ENCODE data around the gene HLTF. TPM values are rescaled to one million over a fixed set of nuclear protein-coding genes. Genes with fewer than 3 reads are reported as not detected.

Gene HLTF
- total RNA-seq, 4 donors from 2014 or later = 18.3 to 28.2 (median 23.0) TPM

- peaks cover 4 to 86% of the 10 kb centered on the region in 2 donors for H3K36me3 ChIP-seq
- no peaks in the 10 kb centered on the region for H3K4me1 ChIP-seq
- H3K27ac ChIP-seq = no peak overlapping the region
- TF ChIP-seq CTCF (IDR thresholded peaks at IDR 0.05) (no peak), EP300 (IDR thresholded peaks at IDR 0.05) (no peak)
- no peak for ATAC-seq
- H3K27me3 ChIP-seq = no peaks in the 10 kb centered on the region
- 78 to 100% methylated on average over 1 of the region's 1 CpG for WGBS, 2 donors (ENCODE audit: low coverage in 1 of 2)
- no peak overlapping the region for H3K4me3 ChIP-seq
- H3K9me3 ChIP-seq = no peaks in the 10 kb centered on the region
Measured at GRCh38 chr3:149058602-149059001, 27.7 kb downstream of the HLTF start.

GRCh38 chr3:149058198-149058597, 28.1 kb downstream of the HLTF start:
- no peak for ATAC-seq
- Histone ChIP-seq H3K4me3 (no peak overlapping the region), H3K36me3 (peaks cover 4 to 86% of the 10 kb centered on the region in 2 donors), H3K27me3 (no peaks in the 10 kb centered on the region), H3K9me3 (no peaks in the 10 kb centered on the region), H3K27ac (no peak overlapping the region), H3K4me1 (no peaks in the 10 kb centered on the region)
- TF ChIP-seq POLR2A (IDR thresholded peaks at IDR 0.05) (no peak), EP300 (IDR thresholded peaks at IDR 0.05) (no peak), CTCF (IDR thresholded peaks at IDR 0.05) (no peak), POLR2AphosphoS5 (IDR thresholded peaks at IDR 0.05) (no peak)
- WGBS, 2 donors (ENCODE audit: low coverage in 1 of 2) = 86 to 100% methylated on average over 1 of the region's 1 CpG

GRCh38 chr3:149055575-149055974, 30.8 kb downstream of the HLTF start:
- Histone ChIP-seq H3K27me3 (no peaks in the 10 kb centered on the region), H3K36me3 (peaks cover 4 to 91% of the 10 kb centered on the region in 2 donors), H3K4me1 (no peaks in the 10 kb centered on the region), H3K9me3 (no peaks in the 10 kb centered on the region), H3K27ac (no peak overlapping the region), H3K4me3 (no peak overlapping the region)
- ATAC-seq = no peak
- TF ChIP-seq CTCF (IDR thresholded peaks at IDR 0.05) = no peak
- TF ChIP-seq POLR2AphosphoS5 (IDR thresholded peaks at IDR 0.05) = no peak
- no peak for TF ChIP-seq POLR2A (IDR thresholded peaks at IDR 0.05)
- no peak for TF ChIP-seq EP300 (IDR thresholded peaks at IDR 0.05)
- WGBS, 2 donors (ENCODE audit: low coverage in 1 of 2) = 63 to 82% methylated on average over 2 to 3 of the region's 3 CpGs

- Histone ChIP-seq H3K9me3 (no peaks in the 10 kb centered on the region), H3K27me3 (no peaks in the 10 kb centered on the region), H3K27ac (no peak overlapping the region), H3K4me3 (no peak overlapping the region), H3K4me1 (peaks cover 0 to 2% (median 0%) of the 10 kb centered on the region in 3 donors), H3K36me3 (peaks cover 0 to 71% of the 10 kb centered on the region in 2 donors)
- no peak for ATAC-seq
- no peak for TF ChIP-seq EP300 (IDR thresholded peaks at IDR 0.05)
- TF ChIP-seq CTCF (IDR thresholded peaks at IDR 0.05) = no peak
- TF ChIP-seq POLR2A (IDR thresholded peaks at IDR 0.05) = no peak
- TF ChIP-seq POLR2AphosphoS5 (IDR thresholded peaks at IDR 0.05) = no peak
- 91 to 94% methylated on average over 4 to 5 of the region's 5 CpGs for WGBS, 2 donors (ENCODE audit: low coverage in 1 of 2)
Measured at GRCh38 chr3:149044339-149045083, 41.8 kb downstream of the HLTF start.

GRCh38 chr3:149042789-149043386, 43.4 kb downstream of the HLTF start:
- H3K27me3 ChIP-seq = no peaks in the 10 kb centered on the region
- ATAC-seq = no peak
- TF ChIP-seq EP300 (IDR thresholded peaks at IDR 0.05) (no peak), POLR2AphosphoS5 (IDR thresholded peaks at IDR 0.05) (no peak), POLR2A (IDR thresholded peaks at IDR 0.05) (no peak), CTCF (IDR thresholded peaks at IDR 0.05) (no peak)
- peaks cover 0 to 75% of the 10 kb centered on the region in 2 donors for H3K36me3 ChIP-seq
- no peak overlapping the region for H3K27ac ChIP-seq
- WGBS, 2 donors (ENCODE audit: low coverage in 1 of 2) = 33 to 79% methylated on average over 1 of the region's 1 CpG
- no peak overlapping the region for H3K4me3 ChIP-seq
- H3K9me3 ChIP-seq = no peaks in the 10 kb centered on the region
- peaks cover 0 to 2% (median 0%) of the 10 kb centered on the region in 3 donors for H3K4me1 ChIP-seq
